ENCODE data around the gene SMCR8.

SMCR8 gene

GRCh38 chr17:18321309-18321708 lies 6.2 kb downstream of the SMCR8 start:
- Histone ChIP-seq H3K4me3 (replicated peaks; ENCODE audit: insufficient read depth, low read length) (no peak overlapping the region), H3K27ac (replicated peaks) (no peak overlapping the region), H3K27me3 (ENCODE audit: insufficient read depth, poor library complexity, severe bottlenecking) (no peaks in the 10 kb centered on the region)
- TF ChIP-seq GABPA (IDR thresholded peaks at IDR 0.05; ENCODE audit: low read depth): no peak
- no peak for TF ChIP-seq SPI1 (IDR thresholded peaks at IDR 0.05; ENCODE audit: borderline replicate concordance, low read depth)
- TF ChIP-seq POLR2AphosphoS5 (IDR thresholded peaks at IDR 0.05; ENCODE audit: low read depth): no peak
- no peak for TF ChIP-seq CTCF (IDR thresholded peaks at IDR 0.05; ENCODE audit: insufficient read depth, low read length)
- no peak for TF ChIP-seq REST (IDR thresholded peaks at IDR 0.05; ENCODE audit: insufficient replicate concordance, low read depth)
- DNase-seq (ENCODE audit: low read depth in 1 of 2, low spot score in 1 of 2): no peak

GRCh38 chr17:18322522-18322921 lies 7.4 kb downstream of the SMCR8 start:
- no peak for TF ChIP-seq SPI1 (IDR thresholded peaks at IDR 0.05; ENCODE audit: borderline replicate concordance, low read depth)
- TF ChIP-seq GABPA (IDR thresholded peaks at IDR 0.05; ENCODE audit: low read depth): no peak
- no peak for TF ChIP-seq CTCF (IDR thresholded peaks at IDR 0.05; ENCODE audit: insufficient read depth, low read length)
- no peak for TF ChIP-seq POLR2AphosphoS5 (IDR thresholded peaks at IDR 0.05; ENCODE audit: low read depth)
- no peak for TF ChIP-seq REST (IDR thresholded peaks at IDR 0.05; ENCODE audit: insufficient replicate concordance, low read depth)
- H3K27ac ChIP-seq (replicated peaks): no peak overlapping the region
- DNase-seq (ENCODE audit: low read depth in 1 of 2, low spot score in 1 of 2): no peak
- no peaks in the 10 kb centered on the region for H3K27me3 ChIP-seq (ENCODE audit: insufficient read depth, poor library complexity, severe bottlenecking)
- no peak overlapping the region for H3K4me3 ChIP-seq (replicated peaks; ENCODE audit: insufficient read depth, low read length)

- Histone ChIP-seq H3K27ac (replicated peaks) (no peak overlapping the region), H3K27me3 (ENCODE audit: insufficient read depth, poor library complexity, severe bottlenecking) (no peaks in the 10 kb centered on the region), H3K4me3 (replicated peaks; ENCODE audit: insufficient read depth, low read length) (no peak overlapping the region)
- TF ChIP-seq REST (IDR thresholded peaks at IDR 0.05; ENCODE audit: insufficient replicate concordance, low read depth) (no peak), GABPA (IDR thresholded peaks at IDR 0.05; ENCODE audit: low read depth) (no peak), POLR2AphosphoS5 (IDR thresholded peaks at IDR 0.05; ENCODE audit: low read depth) (no peak), CTCF (IDR thresholded peaks at IDR 0.05; ENCODE audit: insufficient read depth, low read length) (no peak), SPI1 (IDR thresholded peaks at IDR 0.05; ENCODE audit: borderline replicate concordance, low read depth) (no peak)
- DNase-seq (ENCODE audit: low read depth in 1 of 2, low spot score in 1 of 2): no peak
Measured at GRCh38 chr17:18323007-18323406, 7.9 kb downstream of the SMCR8 start.

All from HL-60 (cell line).